8988T (cell line): Measurements from ENCODE around the gene TRIP4.
"Not testable (repeated sequence)": the region's sequence is repeated elsewhere in the genome, so short reads cannot be mapped to it uniquely, and the experiment has no call there.

Experiments used
- DNase-seq: peaks from one replicate; pipeline ENCODE4 v3.0.0; 2011

The TRIP4 gene

DNA sequence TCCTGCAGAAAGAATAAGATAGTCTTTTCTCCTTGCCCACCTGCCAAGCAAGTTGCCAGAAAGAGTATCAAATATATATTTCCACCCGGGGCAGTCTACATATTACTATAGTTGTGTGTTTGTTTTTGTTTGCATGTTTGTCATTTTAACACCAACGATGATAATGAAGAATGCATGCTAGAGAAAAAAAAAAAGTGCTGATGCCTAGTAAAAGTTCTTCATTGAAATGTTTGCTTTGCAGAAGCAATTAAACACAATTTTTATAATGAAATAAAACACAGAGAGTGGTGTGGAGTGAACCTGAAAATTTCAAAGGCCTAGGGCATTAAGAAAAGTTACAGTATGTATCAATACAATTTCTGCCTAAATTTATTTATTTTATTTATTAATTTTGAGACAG is 3.9 kb upstream of the TRIP4 start:
- no peak for DNase-seq

DNA sequence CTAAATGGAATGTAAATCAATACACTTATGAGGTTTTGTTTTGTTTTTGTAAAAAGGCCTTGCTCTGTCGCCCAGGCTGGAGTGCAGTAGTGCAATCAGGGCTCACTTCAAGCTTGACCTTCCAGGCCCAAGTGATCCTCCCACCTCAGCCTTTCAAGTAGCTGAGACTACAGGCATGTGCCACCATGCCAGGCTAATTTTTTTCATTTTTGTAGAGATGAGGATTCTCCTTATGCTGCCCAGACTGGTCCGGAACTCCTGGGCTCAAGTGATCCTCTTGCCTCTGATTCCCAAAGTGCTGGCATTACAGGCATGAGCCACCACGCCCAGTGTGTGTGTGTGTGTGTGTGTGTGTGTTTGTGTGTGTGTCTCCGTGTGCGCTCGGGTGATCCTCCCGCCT is 1.3 kb upstream of the TRIP4 start:
- DNase-seq, result no peak

DNA sequence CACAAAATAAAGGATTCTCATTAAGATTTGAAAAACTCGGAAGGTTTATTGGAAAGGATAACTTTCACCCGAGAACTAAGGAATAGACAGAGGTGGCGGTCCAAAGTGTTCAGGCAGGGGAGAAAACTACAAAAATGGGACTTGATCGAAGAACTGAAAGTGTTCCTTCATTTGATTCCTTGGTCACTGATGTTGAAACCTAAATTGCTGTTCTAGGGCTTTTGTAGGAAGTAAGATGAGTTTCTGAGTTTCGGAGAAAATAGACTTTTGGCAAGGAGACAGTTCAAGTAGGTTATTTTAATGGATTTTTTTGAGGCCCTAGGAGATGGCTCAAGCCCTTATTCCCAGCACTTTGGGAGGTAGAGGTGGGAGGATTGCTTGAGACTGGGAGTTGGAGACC is 1.4 kb downstream of the TRIP4 start:
- DNase-seq, result no peak

DNA sequence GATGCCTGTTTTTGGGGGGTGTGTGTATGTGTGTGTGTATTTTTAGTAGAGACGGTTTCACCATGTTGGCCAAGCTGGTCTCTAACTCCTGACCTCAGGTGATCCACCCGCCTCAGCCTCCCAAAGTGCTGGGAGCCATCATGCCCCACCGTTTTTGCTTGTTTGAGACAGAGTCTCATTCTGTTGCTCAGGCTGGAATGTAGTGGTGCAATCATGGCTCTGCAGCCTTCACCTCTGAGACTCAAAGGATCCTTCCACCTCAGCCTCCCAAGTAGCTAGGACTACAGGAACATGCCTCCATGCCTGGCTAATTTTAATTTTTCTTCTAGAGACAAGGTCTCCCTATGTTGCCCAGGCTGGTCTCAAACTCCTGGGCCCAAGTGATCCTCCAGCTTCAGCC is 4.8 kb downstream of the TRIP4 start:
- not testable (repeated sequence) for DNase-seq

GRCh38 chr15:64396789-64397188 is 9.2 kb downstream of the TRIP4 start:
- DNase-seq, result no peak

DNA sequence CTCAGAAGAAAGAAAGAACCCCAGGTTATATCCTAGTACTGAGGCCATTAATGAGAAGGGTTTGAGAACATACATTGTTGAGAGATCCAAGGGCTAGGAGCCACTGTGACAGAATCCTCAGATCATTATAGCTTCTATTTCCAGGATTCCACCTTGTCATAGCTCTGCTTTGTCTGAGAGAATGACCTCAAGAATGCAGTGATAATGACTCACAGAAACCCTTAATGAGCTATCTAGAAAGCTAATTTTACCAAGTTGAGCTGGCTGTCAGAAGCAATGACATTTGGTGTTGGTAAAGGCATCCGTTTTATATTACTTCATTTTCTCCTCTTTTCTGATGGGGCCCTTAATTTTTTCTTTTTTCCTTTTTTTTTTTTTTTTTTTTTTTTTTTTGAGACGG is 10.9 kb downstream of the TRIP4 start:
- no peak for DNase-seq

DNA sequence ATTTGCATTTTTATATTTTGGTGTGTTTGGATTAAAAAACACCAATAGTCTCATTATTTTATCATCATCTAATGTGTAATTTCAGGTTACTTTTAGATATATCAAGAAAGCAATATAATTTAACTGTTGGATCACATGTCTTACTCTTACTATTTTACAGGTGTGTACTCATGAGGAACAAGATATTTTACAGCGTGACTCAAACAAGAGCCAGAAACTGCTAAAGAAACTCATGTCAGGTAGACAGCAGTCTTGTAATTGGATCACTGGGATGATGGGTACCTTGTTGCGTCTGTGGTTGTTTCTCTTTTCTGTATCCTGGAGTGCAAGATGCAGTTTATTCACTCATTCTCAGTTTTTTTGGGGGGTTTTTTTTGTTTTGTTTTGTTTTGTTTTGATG is 12.9 kb downstream of the TRIP4 start:
- no peak for DNase-seq

DNA sequence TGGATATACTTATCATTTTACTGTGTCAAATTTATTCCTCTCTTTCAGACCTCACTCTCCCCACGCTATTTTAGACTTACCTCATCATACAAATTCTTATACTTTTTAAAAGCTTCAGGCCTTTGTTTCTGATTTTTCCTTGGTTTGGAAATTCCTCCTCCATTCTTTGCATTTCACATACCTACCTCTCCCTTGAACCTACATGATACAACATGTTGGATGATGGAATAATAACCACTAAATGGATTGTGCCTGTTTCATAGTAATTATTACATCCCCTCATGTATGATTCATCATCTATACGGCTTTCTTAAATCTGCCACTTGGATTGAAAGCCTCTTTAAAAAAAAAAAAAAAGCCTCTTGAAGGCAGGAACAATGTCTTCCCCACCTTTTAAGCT is 24.6 kb downstream of the TRIP4 start:
- no peak for DNase-seq

DNA sequence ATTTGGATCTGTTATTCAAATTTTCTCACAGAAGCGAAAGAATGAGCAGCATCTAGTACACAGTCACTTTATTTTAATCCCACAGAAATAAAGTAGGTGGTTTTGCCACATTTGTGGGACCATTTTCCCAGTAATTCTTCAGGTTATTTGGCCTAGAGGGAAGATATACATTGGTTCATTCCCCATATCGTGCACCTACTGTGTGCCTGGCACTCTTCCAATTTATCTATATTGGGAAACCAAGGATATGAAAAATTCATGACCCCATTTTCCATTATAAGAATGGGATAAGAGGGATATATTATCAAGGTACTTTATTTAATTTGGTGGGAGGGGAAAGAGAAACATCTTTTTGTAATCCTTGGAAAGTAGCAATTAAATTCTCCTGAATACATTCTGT is 35.1 kb downstream of the TRIP4 start:
- DNase-seq, result no peak

DNA sequence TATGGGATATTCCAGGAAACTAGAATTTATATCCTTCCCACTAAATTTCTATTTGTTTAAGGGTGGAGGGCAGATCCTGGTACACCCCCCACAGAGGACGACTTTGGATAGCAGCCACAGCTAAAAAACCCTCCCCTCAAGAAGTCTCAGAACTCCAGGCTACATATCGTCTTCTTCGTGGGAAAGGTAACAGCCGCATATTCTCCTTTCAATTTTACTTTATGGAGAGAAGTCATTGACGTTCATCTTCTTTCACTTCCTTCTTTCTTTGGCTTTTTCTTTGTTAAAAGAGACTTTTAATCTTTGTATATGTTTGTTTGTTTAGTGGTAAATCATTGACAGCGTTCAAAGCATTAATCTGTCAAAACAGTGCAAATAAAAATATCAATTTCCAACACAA is 36.3 kb downstream of the TRIP4 start:
- DNase-seq, result no peak

DNA sequence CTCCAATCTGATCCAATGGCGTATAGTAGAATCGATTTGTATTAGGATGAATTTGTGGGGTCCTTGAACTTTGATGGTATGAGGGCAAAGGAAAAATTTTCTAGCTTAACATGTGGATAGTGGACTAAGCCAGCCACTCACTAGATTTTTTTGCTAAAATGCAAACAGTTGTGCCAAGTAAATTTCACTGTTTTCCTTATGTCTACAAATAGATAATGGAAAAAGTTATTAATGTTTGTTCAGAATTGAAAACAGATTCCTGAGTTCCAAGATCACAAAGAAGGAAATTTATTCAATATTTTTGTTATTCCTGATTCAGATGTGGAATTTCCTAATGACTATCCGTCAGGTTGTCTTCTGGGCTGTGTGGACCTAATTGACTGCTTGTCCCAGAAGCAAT is 37.6 kb downstream of the TRIP4 start:
- DNase-seq, result no peak

GRCh38 chr15:64426845-64427465 is 39.3 kb downstream of the TRIP4 start:
- DNase-seq, result no peak

DNA sequence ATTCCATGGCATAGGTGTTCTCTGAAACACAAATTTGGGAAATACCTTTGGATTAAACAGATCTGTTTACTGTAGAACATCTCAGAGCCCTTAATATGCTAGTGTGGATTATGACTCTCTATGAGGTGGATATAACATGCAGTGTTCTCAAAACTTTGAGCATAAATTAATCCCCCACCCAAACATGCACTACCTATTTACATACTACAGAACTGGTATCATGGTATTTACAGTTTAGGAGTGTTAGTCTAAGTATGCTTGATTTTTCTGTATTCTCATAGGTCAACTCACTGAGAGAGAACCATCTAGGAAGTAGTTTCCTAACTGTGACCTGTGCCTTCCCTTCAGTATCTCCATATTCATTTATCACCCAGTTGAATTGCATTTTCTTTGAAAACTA is 41.8 kb downstream of the TRIP4 start:
- no peak for DNase-seq

- DNase-seq, result no peak
Observed at GRCh38 chr15:64430000-64430735, 42.5 kb downstream of the TRIP4 start.

- no peak for DNase-seq
Observed at GRCh38 chr15:64437982-64438381, 50.3 kb downstream of the TRIP4 start.

DNA sequence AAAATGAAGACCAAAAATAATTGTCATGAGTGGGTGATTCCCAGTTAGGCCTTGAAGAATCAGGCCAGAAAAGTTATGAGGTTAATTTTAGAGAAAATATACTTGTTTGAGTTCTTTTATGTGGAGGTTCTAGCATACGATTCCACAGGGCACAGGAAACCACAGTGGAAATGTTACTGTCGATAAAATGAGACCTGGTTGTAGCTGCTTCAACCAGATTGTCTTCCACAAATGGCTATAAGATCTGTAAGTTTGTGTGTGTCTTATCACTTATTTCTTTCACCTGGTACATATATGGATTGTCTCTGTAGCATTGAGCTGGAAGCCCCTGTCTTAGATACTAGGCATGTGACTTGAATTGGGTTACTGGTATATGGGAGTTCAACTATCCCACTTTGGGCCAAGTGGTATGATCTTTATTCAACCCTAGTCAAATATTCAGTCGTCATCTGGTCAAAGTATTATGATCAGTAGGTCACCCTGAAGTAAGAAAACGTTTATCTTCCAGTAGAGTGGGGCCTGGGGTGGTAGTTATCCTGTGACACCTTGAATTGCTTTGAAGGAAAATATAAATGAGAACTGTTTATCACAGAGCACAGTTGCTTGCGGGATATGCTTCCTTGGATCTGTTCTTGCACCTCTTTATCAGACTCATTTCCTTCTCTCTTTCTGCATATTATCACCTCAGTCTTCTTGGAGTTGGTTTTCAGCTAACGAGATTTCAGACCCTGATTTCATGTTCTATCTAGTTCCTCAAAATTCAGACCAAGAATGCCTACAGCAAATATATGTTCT is 51.2 kb downstream of the TRIP4 start:
- no peak for DNase-seq

DNA sequence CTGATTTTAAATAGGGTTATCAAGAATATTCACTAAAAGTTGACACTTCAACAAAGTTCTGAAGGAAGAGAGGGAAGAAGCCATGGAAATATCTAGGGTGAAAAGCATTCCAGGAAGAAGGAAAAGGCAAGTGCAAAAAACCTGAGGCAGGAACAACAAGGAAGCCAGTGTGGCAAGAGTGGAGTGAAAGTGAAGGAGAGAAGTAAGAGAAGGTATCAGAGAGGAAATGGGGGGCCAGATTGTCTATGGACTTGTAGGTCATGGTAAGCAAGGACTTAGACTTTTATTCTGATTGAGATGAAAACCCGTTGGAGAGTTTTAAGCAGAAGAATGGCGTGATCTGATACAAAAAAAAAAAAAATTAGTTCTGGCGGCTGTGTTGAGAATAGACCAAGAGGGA is 54.2 kb downstream of the TRIP4 start:
- no peak for DNase-seq

DNA sequence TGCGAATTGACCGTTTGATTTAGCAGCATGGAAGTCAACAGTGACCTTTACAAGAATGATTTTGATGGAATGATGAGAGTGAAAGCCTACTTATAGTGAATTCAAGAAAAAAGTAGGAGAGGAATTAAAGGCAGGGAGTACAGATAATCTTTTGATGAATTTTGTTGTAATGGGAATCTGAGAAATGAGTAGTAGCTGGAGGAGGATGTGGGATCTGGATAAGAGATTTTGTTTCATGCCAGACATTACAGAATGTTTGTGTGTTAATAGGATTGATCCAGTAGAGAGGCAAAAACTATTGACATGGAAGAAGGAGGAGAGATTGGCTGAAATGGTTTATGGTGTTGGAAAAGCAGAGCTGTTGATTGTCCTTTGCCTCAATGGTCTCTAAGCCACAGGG is 55.4 kb downstream of the TRIP4 start:
- no peak for DNase-seq

DNA sequence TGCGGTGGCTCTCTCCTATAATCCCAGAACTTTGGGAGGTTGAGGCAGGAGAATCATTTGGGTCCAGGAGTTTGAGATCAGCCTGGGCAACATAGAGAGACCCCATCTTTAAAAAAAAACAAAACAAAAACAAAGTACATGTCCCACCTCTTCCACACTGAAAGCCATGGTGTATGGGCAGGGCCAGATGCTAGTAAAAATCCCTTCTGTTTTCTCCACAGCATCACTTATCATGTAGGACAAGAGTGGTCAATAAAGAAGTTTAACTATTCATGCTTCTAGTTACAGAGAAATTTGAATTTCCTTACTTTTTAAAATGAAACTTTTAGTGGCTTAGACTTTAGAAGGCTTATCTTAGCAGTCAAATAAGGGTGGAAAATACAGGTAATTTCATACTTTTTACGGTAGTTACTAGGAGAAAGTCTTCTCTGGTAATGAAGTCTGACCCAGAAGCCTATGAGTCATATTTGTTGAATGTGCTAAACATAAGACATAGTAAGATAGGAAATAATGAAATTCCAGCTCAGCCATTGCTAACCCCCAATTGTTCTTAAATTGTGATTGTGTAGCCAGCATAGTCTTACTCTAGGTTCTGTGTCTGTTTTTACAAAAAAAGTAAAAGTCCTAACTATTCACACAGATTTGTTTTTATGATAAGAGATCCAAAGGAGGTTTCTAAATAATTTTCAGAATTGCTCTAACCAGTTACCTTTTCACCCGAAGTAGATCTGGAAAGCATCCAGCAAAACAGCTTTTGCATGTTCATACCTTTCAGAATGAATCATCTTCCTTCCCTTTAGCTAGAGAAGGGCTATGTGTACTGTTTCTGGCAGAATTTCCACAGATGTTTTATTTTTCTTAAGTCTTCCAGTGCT is 56.3 kb downstream of the TRIP4 start:
- DNase-seq, result peak; percentile 13

DNA sequence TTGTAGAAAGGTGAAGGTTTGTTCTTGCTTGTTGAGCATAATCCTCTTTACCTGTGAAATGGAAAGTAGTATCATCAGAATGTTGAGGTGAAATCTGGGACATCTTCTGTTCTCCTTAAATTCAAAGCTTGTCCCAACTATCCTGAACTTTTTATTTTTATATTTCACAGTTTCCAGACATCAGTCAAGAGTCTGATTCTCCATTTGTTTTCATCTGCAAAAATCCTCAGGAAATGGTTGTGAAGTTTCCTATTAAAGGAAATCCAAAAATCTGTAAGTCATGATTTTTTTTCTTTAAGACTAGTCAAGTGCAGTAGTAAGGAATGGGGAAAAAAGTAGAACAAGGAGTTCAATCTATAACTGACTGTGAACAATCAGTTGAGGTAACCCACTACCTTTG is 57.2 kb downstream of the TRIP4 start:
- DNase-seq, result no peak

GRCh38 chr15:64447536-64448315 is 60.1 kb downstream of the TRIP4 start:
- DNase-seq, result no peak

- DNase-seq, result no peak
Observed at GRCh38 chr15:64452988-64453688, 65.5 kb downstream of the TRIP4 start.
